GM10266 (cell line): ENCODE results near the gene METTL24.

Experiments
- DNase-seq: peaks from one replicate; pipeline ENCODE4 v3.0.0; 2012; ENCODE audit errors: extremely low spot score
- TF ChIP-seq, protein P1 (sequence below): IDR thresholded peaks from 2 replicates; pipeline ENCODE4 v1.5.1; 2012; ENCODE audit warnings: mild to moderate bottlenecking, low read depth; ENCODE audit not compliant: control insufficient read depth, insufficient read depth; ENCODE audit errors: missing control alignments

The METTL24 gene

GRCh38 chr6:110378552-110378951 is 20.4 kb upstream of the METTL24 start:
- no peak for DNase-seq
- TF ChIP-seq, protein P1, sequence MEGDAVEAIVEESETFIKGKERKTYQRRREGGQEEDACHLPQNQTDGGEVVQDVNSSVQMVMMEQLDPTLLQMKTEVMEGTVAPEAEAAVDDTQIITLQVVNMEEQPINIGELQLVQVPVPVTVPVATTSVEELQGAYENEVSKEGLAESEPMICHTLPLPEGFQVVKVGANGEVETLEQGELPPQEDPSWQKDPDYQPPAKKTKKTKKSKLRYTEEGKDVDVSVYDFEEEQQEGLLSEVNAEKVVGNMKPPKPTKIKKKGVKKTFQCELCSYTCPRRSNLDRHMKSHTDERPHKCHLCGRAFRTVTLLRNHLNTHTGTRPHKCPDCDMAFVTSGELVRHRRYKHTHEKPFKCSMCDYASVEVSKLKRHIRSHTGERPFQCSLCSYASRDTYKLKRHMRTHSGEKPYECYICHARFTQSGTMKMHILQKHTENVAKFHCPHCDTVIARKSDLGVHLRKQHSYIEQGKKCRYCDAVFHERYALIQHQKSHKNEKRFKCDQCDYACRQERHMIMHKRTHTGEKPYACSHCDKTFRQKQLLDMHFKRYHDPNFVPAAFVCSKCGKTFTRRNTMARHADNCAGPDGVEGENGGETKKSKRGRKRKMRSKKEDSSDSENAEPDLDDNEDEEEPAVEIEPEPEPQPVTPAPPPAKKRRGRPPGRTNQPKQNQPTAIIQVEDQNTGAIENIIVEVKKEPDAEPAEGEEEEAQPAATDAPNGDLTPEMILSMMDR, result no peak

DNA sequence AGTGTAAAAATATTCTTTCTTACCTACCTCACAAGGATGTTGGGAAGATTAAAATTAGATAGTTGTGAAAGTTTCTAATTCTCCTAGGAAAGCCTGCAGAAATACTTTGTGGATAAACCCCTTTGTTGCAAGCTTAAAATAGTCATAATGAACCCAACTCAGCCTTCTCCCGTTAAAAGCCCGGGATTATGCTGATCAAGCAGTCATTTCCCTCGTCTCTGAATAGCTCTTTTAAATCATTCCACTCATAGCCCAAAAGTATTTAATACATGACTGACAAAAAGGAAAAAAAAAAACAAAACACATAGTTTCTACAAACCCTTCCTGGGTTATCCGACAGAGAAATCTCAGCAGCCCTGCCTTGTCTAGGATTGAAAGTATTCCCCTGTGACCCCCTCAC is 10.9 kb upstream of the METTL24 start:
- DNase-seq, result no peak
- TF ChIP-seq, protein P1, result no peak

GRCh38 chr6:110368284-110368683 is 10.1 kb upstream of the METTL24 start:
- no peak for DNase-seq
- TF ChIP-seq, protein P1, result no peak

DNA sequence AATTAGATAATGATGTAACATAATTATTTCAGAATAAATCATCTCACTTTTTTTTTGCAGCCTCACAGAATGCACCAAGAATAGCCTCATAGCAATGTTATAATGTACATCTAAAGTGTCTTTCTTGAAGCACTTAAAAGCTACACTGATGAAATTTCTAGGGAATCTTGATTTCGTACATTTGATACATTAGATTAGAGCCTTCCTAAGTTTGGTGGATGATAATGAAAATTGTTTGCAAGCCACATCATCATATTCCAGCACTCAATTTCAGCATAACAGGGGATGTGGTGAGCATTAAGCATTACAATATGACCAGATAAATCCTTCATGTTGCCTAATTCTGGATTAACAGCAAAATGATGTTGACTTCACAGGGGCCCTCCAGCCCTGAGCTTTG is 9.7 kb upstream of the METTL24 start:
- no peak for DNase-seq
- TF ChIP-seq, protein P1, result no peak

- TF ChIP-seq, protein P1, result no peak
- no peak for DNase-seq
These were observed 8.8 kb upstream of the METTL24 start for GRCh38 chr6:110366975-110367374.

DNA sequence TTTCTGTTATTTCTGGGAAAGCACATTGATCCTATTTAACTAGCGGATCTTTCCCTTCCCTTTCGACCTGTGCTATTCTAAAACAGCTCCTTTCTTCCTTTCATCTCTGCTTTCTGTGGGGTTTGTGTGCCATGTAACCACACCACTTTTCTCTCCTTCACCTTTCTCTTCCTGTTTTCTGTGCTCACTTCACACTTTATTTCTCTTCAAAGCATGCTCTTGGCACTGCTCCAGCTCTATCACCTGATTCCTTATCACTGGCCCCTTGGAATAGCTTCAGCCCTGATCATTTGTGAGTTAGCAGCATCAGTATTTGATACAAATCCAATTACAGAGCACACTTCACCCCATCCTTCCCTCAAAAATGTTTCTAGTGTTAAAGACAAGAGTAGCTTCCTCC is 8.1 kb upstream of the METTL24 start:
- DNase-seq, result no peak
- TF ChIP-seq, protein P1, result no peak

DNA sequence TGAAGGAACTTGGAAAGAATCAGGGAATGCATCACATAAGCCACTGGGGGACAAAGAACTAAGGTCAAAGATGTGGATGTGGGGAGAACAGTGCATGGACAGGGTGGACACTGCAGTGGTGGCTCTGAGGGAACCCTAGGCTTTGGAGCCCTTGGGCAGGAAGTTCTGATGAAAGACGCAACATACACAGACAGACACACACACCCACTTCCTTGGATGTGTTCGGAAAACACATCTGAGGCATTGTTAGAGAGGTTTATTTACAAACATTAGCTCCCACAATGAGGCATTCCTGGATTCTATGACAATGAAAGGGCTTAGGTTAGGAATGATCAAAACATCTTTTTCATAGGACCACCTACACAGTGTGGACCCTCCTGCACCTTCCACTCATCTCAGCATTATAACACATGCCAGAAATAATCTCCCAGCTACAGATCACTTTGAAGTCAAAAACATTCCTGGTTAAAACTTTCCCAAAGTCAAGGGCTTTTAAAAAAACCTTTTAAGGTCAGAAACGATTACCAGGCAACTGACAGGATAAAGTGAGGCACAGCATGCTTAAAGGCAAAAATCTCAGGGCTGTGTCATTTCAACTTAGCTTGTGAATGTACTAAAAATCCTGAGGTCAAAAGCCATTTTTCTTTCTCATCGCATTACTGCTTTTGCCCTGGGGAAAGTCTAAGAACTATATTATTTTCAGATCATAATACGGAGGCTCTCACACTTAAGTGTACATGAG is 6.4 kb upstream of the METTL24 start:
- DNase-seq, result no peak
- TF ChIP-seq, protein P1, result no peak
